CD4-positive, alpha-beta T cell treated with Interferon alpha-2 for 1 hour (primary cell): Measurements from ENCODE around the gene COLQ.

ENCODE experiments used
- DNase-seq, 2 donors: peaks; one replicate each; pipeline ENCODE4 v3.0.0-alpha.2; 2020 to 2022

The COLQ gene

GRCh38 chr3:15519096-15519495, 2.4 kb downstream of the COLQ start:
- no peak for DNase-seq

GRCh38 chr3:15514663-15515340, 6.7 kb downstream of the COLQ start:
- no peak for DNase-seq

GRCh38 chr3:15513810-15514662, 7.5 kb downstream of the COLQ start:
- DNase-seq: no peak

- DNase-seq: no peak
Measured at GRCh38 chr3:15513116-15513515, 8.4 kb downstream of the COLQ start.

- DNase-seq: no peak
Measured at GRCh38 chr3:15512166-15512565, 9.3 kb downstream of the COLQ start.

- DNase-seq: no peak
Measured at GRCh38 chr3:15511156-15511555, 10.3 kb downstream of the COLQ start.

- DNase-seq: no peak
Measured at GRCh38 chr3:15510493-15510892, 11.0 kb downstream of the COLQ start.

GRCh38 chr3:15506571-15506970, 14.9 kb downstream of the COLQ start:
- no peak for DNase-seq

- DNase-seq: no peak
Measured at GRCh38 chr3:15505479-15506165, 15.9 kb downstream of the COLQ start.

- DNase-seq: no peak
Measured at GRCh38 chr3:15502616-15503015, 18.9 kb downstream of the COLQ start.

- no peak for DNase-seq
Measured at GRCh38 chr3:15501126-15501525, 20.4 kb downstream of the COLQ start.

GRCh38 chr3:15500107-15500724, 21.3 kb downstream of the COLQ start:
- DNase-seq: peak in 1 of 2 donors; percentile 21

- DNase-seq: no peak
Measured at GRCh38 chr3:15499536-15499935, 22.0 kb downstream of the COLQ start.

GRCh38 chr3:15498431-15499214, 22.9 kb downstream of the COLQ start:
- DNase-seq: no peak

- no peak for DNase-seq
Measured at GRCh38 chr3:15497964-15498363, 23.5 kb downstream of the COLQ start.

GRCh38 chr3:15496341-15496664, 25.2 kb downstream of the COLQ start:
- DNase-seq: no peak

- no peak for DNase-seq
Measured at GRCh38 chr3:15495461-15496340, 25.8 kb downstream of the COLQ start.

GRCh38 chr3:15493436-15493835, 28.1 kb downstream of the COLQ start:
- DNase-seq: no peak

GRCh38 chr3:15492847-15493360, 28.6 kb downstream of the COLQ start:
- DNase-seq: no peak

GRCh38 chr3:15491143-15491542, 30.4 kb downstream of the COLQ start:
- no peak for DNase-seq

GRCh38 chr3:15490158-15490557, 31.3 kb downstream of the COLQ start:
- no peak for DNase-seq
